GM23338 (cell line): ENCODE measurements around the gene CRYBG1.

Experiments used
- CREB1 ChIP-seq: fragments of 250-450 bp; sonication (Bioruptor Pico); IDR thresholded peaks from 2 replicates; pipeline ENCODE4 v1.5.0; 2020; ENCODE audit warnings: low read depth, mild to moderate bottlenecking, moderate library complexity
- CTCF ChIP-seq, 2 experiments: fragments of 200-600 bp in 1 of 2; sonication (generic) in 1 of 2; conservative IDR thresholded peaks; 2 replicates each; pipeline versions ENCODE4 v1.5.1 to v1.6.1; 2016 to 2017; ENCODE audit warnings: antibody characterized with exemption in 2 of 2, low read depth in 2 of 2, mild to moderate bottlenecking in 2 of 2, moderate library complexity in 1 of 2
- ETS1 ChIP-seq: IDR thresholded peaks from 2 replicates; pipeline ENCODE4 v1.6.1; 2016; ENCODE audit warnings: antibody characterized with exemption
- EZH2 ChIP-seq: fragments of 200-600 bp; sonication (generic); IDR thresholded peaks from one replicate; pipeline ENCODE4 v1.8.0; 2017; ENCODE audit warnings: antibody characterized with exemption, mild to moderate bottlenecking, low read depth; ENCODE audit not compliant: unreplicated experiment
- EZH2phosphoT487 ChIP-seq: fragments of 200-600 bp; sonication (generic); IDR thresholded peaks from one replicate; pipeline ENCODE4 v1.8.1; 2018; ENCODE audit warnings: antibody characterized with exemption; ENCODE audit not compliant: unreplicated experiment
- JUNB ChIP-seq: IDR thresholded peaks from one replicate; pipeline ENCODE4 v1.6.1; 2016; ENCODE audit warnings: antibody characterized with exemption; ENCODE audit not compliant: unreplicated experiment
- POLR2AphosphoS5 ChIP-seq: IDR thresholded peaks from 2 replicates; pipeline ENCODE4 v1.6.1; 2016; ENCODE audit warnings: antibody characterized with exemption, low read depth
- REST ChIP-seq: IDR thresholded peaks from one replicate; pipeline ENCODE4 v1.6.1; 2018; ENCODE audit warnings: antibody characterized with exemption; ENCODE audit not compliant: unreplicated experiment
- STAT1 ChIP-seq: IDR thresholded peaks from one replicate; pipeline ENCODE4 v1.6.1; 2016; ENCODE audit warnings: antibody characterized with exemption; ENCODE audit not compliant: unreplicated experiment
- ZNF114 ChIP-seq: fragments of 250-450 bp; sonication (Bioruptor Pico); IDR thresholded peaks from 2 replicates; pipeline ENCODE4 v1.5.0; 2020; ENCODE audit warnings: mild to moderate bottlenecking, moderate library complexity
- ZNF331 ChIP-seq: fragments of 250-450 bp; sonication (Bioruptor Pico); IDR thresholded peaks from 2 replicates; pipeline ENCODE4 v1.5.0; 2020; ENCODE audit warnings: low read depth, mild to moderate bottlenecking, moderate library complexity
- ZNF462 ChIP-seq: fragments of 250-450 bp; sonication (Bioruptor Pico); IDR thresholded peaks from 2 replicates; pipeline ENCODE4 v1.5.0; 2020; ENCODE audit warnings: mild to moderate bottlenecking, moderate library complexity

GRCh38 chr6:106520711-106521401, 160.3 kb downstream of the CRYBG1 start:
- TF ChIP-seq CTCF (conservative IDR thresholded peaks at IDR 0.05; ENCODE audit: low read depth in 2 of 2) (no peak), REST (no peak), EZH2 (no peak), POLR2AphosphoS5 (no peak), EZH2phosphoT487 (no peak), ETS1 (no peak), CREB1 (CRISPR knock-in tag) (no peak), JUNB (no peak), ZNF331 (no peak), ZNF114 (CRISPR knock-in tag) (no peak), STAT1 (no peak), ZNF462 (no peak)
